Stimulated activated naive CD4-positive, alpha-beta T cell treated with Interleukin-2 at 50 U/mL for 16 hours (primary cell): ENCODE results near the gene MARVELD3.

Experiments
- DNase-seq: peaks from one replicate; lab custom pipeline; 2025; lab: John Stamatoyannopoulos, UW

The MARVELD3 gene

DNA sequence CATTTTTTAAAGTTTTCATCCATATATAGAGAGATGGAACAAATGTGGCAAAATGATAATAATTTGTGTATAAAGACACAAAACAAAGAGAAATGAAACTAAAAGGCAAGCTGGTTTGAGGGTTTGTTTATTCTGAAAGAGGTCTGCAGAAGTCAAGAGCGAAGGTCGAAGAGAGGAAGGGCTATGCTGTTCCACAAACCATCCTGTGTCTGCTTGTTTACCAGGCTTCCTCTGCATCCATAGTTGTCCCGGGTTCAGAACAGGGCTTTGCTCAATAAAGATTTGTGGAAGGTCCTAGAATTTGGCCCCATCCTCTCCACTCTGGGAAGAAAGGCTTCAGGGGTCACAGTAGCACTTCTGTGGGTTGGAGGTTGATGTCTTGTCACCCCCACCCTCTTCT lies 2.4 kb upstream of the MARVELD3 start:
- no peak for DNase-seq

- DNase-seq = no peak
These were observed 702 bp upstream of the MARVELD3 start for GRCh38 chr16:71625113-71625850.

DNA sequence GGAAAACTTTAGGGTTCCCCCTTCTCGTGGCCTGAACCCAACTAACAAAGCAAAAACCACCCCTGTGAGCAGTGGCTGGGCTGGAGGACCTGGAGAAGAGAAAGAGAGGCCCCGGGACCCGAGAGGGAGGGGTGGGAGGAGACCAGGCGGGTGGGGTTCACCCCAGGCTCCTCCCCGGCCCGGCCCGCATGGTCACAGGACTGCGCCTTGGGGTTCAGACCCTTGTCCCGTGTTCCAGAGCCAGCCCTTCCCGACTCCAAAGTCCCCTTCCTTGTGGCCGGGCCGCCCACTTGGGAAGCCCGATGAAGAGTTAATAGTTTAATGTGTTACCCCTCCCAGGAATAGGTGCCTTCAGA lies 852 bp downstream of the MARVELD3 start:
- DNase-seq = no peak

DNA sequence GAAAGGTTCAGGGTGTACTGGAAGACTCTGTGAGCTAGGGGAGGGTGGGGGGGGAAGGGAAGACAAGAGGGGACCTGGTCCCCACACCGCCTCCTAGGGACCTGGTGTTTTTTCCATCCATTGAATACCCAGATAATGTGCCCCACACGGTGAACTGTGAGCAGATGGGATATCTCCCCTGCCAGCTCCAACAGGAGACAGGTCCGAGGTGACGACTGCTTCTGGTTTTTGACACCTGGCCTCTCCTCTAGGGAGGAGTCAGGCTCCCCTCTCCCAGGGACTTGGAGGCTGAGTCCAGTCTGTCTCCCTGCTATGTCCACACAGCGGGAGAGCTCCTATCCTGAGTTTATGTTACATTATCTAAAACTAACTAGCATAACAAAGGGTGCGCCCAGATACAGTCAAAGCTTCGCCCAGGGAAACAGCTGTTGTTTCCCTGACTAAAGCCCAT lies 1.8 kb downstream of the MARVELD3 start:
- no peak for DNase-seq

GRCh38 chr16:71628810-71629209 lies 2.8 kb downstream of the MARVELD3 start:
- no peak for DNase-seq

GRCh38 chr16:71629278-71630016 lies 3.5 kb downstream of the MARVELD3 start:
- DNase-seq = no peak

DNA sequence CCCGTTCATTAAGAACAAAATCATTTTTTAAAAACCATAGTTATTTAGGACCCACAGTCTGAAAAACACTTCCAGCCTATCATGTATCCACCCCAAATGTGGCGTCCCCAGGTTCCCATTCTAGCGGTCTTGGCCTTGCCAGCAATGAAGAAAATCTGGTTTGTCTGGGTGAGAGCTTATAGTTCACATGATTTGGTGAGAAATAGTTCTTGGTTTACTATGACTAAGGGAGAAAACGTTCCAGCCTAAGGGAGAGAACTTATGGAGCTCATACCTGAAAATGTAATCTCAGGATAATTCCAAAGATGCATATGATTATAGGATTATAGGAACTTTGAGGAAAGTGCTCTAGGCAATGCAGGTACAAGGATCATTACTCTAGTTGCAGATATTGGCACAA lies 4.8 kb downstream of the MARVELD3 start:
- no peak for DNase-seq

- no peak for DNase-seq
These were observed 5.8 kb downstream of the MARVELD3 start for GRCh38 chr16:71631776-71632175.

- no peak for DNase-seq
These were observed 9.6 kb downstream of the MARVELD3 start for GRCh38 chr16:71635632-71636031.

GRCh38 chr16:71637398-71637797 lies 11.4 kb downstream of the MARVELD3 start:
- DNase-seq = no peak

- DNase-seq = no peak
These were observed 19.5 kb downstream of the MARVELD3 start for GRCh38 chr16:71645450-71645849.

DNA sequence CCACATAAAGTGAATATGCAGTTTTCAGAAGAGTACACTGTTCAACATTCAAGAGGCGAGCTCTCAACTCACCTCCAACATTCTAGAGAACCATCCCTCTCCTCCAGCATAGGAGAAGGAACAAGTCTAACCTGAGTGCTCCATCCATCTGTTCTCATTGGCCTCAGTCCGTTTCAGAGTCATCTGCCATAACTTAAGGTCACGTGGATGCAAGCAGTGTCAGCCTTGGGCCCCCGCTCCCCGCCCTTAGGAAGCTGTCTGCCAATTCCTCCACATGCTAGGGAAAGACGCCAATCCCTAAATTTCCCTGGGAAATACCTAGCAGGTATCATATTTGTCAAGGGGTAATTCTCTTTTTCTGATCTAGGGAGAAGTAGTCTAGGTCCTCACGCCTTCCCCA lies 21.4 kb downstream of the MARVELD3 start:
- no peak for DNase-seq

GRCh38 chr16:71648162-71648561 lies 22.2 kb downstream of the MARVELD3 start:
- no peak for DNase-seq

GRCh38 chr16:71648921-71649320 lies 22.9 kb downstream of the MARVELD3 start:
- no peak for DNase-seq

DNA sequence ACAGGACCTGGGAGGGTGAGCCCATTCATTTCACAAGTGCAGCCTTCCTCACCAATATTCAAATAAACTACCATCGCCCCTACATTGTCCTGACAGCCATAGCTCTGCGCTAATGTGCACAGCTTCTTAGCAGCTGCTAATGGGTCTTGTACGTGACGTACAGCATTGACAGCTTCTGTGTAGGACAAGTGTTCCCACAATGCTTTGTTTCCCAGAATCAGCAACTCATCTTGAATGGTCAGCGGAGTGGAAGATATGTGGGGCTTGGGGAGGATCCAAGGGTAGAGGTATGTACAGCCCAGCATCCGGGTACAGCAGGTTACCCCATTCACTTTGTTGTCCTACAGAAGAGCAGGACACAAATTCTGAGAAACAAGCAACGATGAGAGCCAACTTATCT lies 23.7 kb downstream of the MARVELD3 start:
- no peak for DNase-seq

DNA sequence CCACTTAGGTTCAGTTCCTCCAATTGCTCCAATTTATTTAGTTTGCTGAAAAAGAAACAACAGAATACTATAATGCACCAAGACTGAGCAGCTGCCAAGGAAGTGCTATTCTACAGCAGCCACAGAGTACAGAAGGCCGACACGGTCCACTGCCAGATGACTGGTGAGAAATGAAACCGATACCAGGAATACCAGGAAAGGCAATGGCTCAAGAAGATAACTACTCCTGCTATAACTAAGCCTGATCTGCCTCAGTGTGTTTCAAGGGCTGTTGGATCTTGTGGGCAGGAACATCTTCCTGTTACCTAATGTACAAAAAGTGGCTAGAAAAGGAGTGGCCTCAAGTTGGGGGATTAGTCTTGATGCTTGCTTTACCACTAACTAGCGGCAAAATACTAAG lies 32.8 kb downstream of the MARVELD3 start:
- DNase-seq = no peak

DNA sequence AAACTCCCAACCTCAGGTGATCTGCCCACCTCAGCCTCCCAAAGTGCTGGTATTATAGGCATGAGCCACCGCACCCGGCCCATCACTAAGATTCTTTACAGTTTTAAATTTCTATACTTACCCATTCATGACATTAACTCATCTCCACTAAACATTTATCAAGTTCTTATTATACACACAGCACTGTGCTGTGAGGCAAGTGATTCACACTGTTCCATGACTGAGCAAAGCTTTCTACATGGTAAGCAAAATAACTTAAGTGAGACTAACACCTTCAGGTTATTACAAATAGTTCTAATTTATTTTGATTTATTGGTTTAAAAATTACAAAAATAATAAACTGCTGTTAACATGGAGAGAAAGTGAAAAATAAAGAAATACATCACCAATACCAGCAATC lies 33.5 kb downstream of the MARVELD3 start:
- no peak for DNase-seq

GRCh38 chr16:71666264-71666663 lies 40.3 kb downstream of the MARVELD3 start:
- no peak for DNase-seq

GRCh38 chr16:71666928-71667707 lies 41.1 kb downstream of the MARVELD3 start:
- no peak for DNase-seq

GRCh38 chr16:71669926-71670536 lies 44.0 kb downstream of the MARVELD3 start:
- DNase-seq = no peak

GRCh38 chr16:71670537-71670936 lies 44.6 kb downstream of the MARVELD3 start:
- no peak for DNase-seq

GRCh38 chr16:71671165-71671564 lies 45.2 kb downstream of the MARVELD3 start:
- no peak for DNase-seq
